Spleen (tissue), 11 donors: ENCODE results near the gene RNASE13. TPM values are rescaled to one million over a fixed set of nuclear protein-coding genes. Genes with fewer than 3 reads are reported as not detected.
"Not testable (repeated sequence)": the region's sequence is repeated elsewhere in the genome, so short reads cannot be mapped to it uniquely, and the experiment has no call there.

Source experiments
- DNase-seq: peaks from one replicate; pipeline ENCODE4 v3.0.0-alpha.2; 2020
- H3K27ac ChIP-seq, 8 donors: fragments of 200-600 bp; sonication (generic) in 7 of 8; 1 replicate in 4 of 8; 2 replicates in 4 of 8; pipeline versions ENCODE4 v1.5.0 to v1.8.0; 2016 to 2021; ENCODE audit warnings: inconsistent platforms in 4 of 8, mild to moderate bottlenecking in 4 of 8, moderate library complexity in 1 of 8
- H3K27me3 ChIP-seq, 7 donors: fragments of 200-600 bp; sonication (generic) in 6 of 7; replicated peaks in 1 of 7; 1 replicate in 4 of 7; 2 replicates in 3 of 7; pipeline versions ENCODE4 v1.5.0 to v1.8.0; 2016 to 2021; ENCODE audit warnings: inconsistent platforms in 3 of 7, mild to moderate bottlenecking in 1 of 7
- H3K36me3 ChIP-seq, 6 donors: fragments of 200-600 bp; sonication (generic) in 5 of 6; 1 replicate in 4 of 6; 2 replicates in 2 of 6; pipeline versions ENCODE4 v1.5.0 to v1.8.0; 2016 to 2021; ENCODE audit warnings: inconsistent platforms in 2 of 6
- H3K4me1 ChIP-seq, 6 donors: fragments of 200-600 bp; sonication (generic) in 5 of 6; 1 replicate in 3 of 6; 2 replicates in 3 of 6; pipeline versions ENCODE4 v1.5.0 to v1.8.0; 2016 to 2021; ENCODE audit warnings: inconsistent platforms in 3 of 6
- H3K4me3 ChIP-seq, 8 donors: fragments of 200-600 bp; sonication (generic) in 7 of 8; 1 replicate in 4 of 8; 2 replicates in 4 of 8; pipeline versions ENCODE4 v1.5.0 to v1.8.0; 2016 to 2021; ENCODE audit warnings: inconsistent platforms in 4 of 8, mild to moderate bottlenecking in 4 of 8, moderate library complexity in 2 of 8
- H3K9me3 ChIP-seq, 8 donors: fragments of 200-600 bp; sonication (generic) in 7 of 8; 1 replicate in 4 of 8; 2 replicates in 4 of 8; pipeline versions ENCODE4 v1.5.0 to v1.8.0; 2016 to 2021; ENCODE audit warnings: inconsistent platforms in 4 of 8
- POLR2A ChIP-seq, 3 donors: fragments of 450-650 bp; IDR thresholded peaks; one replicate each; pipeline ENCODE4 v1.5.1; 2017; ENCODE audit warnings: antibody characterized with exemption in 3 of 3, mild to moderate bottlenecking in 1 of 3
- POLR2AphosphoS5 ChIP-seq, 3 donors: sonication (generic); formaldehyde crosslinking; IDR thresholded peaks; one replicate each; pipeline ENCODE4 v1.5.1; 2017; ENCODE audit warnings: antibody characterized with exemption in 3 of 3
- WGBS, 5 donors: extraction: QIAGEN DNeasy Blood & Tissue Kit in 3 of 5; methylation state at CpG; one replicate each; pipeline versions ENCODE4 v1.1.5 to v1.1.7; 2013 to 2018; 5-methylcytosine and 5-hydroxymethylcytosine counted together
- intact Hi-C: fragments of 100-400 bp; cut with DNase I; formaldehyde crosslinking; loops from one replicate; pipeline ENCODE4 v1.15.0; 2023; ENCODE audit warnings: low total_unique reads
- microRNA-seq, 3 donors: library from miRNA; unstranded; fragments of <30 nt; microRNA quantifications; one replicate each; pipeline versions ENCODE4 to v1.1.0, GENCODE V29; 2019 to 2020
- polyA plus RNA-seq, 3 donors: library from polyadenylated mRNA; stranded (reverse); fragments of 200-250 nt; gene quantifications; one replicate each; pipeline ENCODE4 v1.2.1, GENCODE V29; 2013
- total RNA-seq, 7 donors: library from RNA; depleted of rRNA in 3 of 7; stranded (reverse); fragments of >200 nt in 3 of 7; fragmentation: NEBNext Ultra II Directional in 4 of 7; extraction: Animal tissue kit (Norgen Biotek cat#: 25700) in 4 of 7; gene quantifications; one replicate each; pipeline versions ENCODE4 v1.1.0 to v1.2.1, GENCODE V29; 2016 to 2021
- TF ChIP-seq, protein P1 (sequence below), 11 experiments: fragments of 200-600 bp in 7 of 11; fragments of 450-650 bp in 4 of 11; sonication (generic) in 4 of 11; IDR thresholded peaks in 8 of 11; conservative IDR thresholded peaks in 3 of 11; 1 replicate in 7 of 11; 2 replicates in 4 of 11; pipeline versions ENCODE4 v1.4.0 to v1.8.0; 2016 to 2021; ENCODE audit warnings: antibody characterized with exemption in 11 of 11, inconsistent platforms in 4 of 11, mild to moderate bottlenecking in 1 of 11
- donor health status: healthy with polysubstance abuse.
- donor health status: DM: no; HTN: no; CAD: no; lungs with moderate emphysema.
- donor health status: DM: no; HTN: no; CAD: no.
- donor health status: Bipolar disorder and iron deficiency.
- donor health status: healthy.
- donor health status: DM: no; HTN: no; CAD: no.
- donor health status: DM: yes; HTN: yes; CAD: no.

RNASE13 gene
- total and polyA plus RNA-seq, 10 donors, result 0.30 TPM; not detected in 9

DNA sequence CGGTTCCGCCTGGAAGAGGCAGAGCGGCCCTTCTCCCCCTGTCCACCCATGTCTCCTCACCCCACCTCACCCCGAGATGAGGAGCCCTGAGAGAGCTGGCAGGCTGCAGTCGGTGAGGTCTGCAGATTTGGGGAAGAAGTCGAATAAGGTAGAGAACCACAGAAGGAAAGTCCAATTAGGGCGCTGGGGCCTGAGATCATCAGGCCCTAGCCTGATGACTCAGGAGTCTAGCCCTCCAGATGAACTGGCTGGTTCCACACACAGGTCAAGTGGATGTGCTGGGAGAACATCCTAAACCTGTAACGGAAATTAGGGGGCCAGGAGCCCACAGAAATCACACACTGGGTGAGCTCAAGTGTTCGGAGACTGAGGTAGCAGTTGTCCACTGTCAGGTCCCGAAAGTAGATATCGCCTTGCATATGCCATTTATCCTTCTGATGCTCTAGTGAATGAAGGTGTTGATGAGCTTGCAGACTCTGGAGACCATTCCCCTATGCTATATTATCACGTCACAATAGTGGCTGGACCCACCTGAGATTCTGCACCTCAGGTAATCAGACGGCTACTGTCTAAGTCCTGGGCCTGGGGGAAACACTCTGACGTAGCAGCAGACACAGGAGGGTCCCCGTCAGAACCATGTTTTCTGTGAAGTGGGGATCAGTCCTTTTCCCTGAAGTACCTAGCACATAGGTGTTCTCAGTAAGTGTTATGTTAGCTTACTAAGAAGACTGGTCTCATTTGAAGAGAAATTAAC lies 45.7 kb downstream of the RNASE13 start:
- no peak for DNase-seq
- Histone ChIP-seq H3K4me3 (peak overlapping the region in 7 of 8 donors; percentile 76 to 99 (median 93)), H3K36me3 (peaks cover 0 to 30% (median 24%) of the 10 kb centered on the region in 6 donors), H3K27ac (peak overlapping the region; percentile 58 to 89 (median 86)), H3K4me1 (peaks cover 16 to 46% (median 35%) of the 10 kb centered on the region in 6 donors), H3K27me3 (no peaks in the 10 kb centered on the region), H3K9me3 (no peaks in the 10 kb centered on the region)
- intact Hi-C loops, result no loop called here
- 76 to 88% (median 77%) methylated on average over 15 of the region's 15 CpGs for WGBS, 5 donors
- no peak for TF ChIP-seq POLR2A (IDR thresholded peaks at IDR 0.05)
- TF ChIP-seq POLR2AphosphoS5 (IDR thresholded peaks at IDR 0.05), result no peak
- TF ChIP-seq, protein P1, sequence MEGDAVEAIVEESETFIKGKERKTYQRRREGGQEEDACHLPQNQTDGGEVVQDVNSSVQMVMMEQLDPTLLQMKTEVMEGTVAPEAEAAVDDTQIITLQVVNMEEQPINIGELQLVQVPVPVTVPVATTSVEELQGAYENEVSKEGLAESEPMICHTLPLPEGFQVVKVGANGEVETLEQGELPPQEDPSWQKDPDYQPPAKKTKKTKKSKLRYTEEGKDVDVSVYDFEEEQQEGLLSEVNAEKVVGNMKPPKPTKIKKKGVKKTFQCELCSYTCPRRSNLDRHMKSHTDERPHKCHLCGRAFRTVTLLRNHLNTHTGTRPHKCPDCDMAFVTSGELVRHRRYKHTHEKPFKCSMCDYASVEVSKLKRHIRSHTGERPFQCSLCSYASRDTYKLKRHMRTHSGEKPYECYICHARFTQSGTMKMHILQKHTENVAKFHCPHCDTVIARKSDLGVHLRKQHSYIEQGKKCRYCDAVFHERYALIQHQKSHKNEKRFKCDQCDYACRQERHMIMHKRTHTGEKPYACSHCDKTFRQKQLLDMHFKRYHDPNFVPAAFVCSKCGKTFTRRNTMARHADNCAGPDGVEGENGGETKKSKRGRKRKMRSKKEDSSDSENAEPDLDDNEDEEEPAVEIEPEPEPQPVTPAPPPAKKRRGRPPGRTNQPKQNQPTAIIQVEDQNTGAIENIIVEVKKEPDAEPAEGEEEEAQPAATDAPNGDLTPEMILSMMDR (IDR thresholded peaks at IDR 0.05 in 8 of 11, conservative IDR thresholded peaks at IDR 0.05 in 3 of 11), result no peak

DNA sequence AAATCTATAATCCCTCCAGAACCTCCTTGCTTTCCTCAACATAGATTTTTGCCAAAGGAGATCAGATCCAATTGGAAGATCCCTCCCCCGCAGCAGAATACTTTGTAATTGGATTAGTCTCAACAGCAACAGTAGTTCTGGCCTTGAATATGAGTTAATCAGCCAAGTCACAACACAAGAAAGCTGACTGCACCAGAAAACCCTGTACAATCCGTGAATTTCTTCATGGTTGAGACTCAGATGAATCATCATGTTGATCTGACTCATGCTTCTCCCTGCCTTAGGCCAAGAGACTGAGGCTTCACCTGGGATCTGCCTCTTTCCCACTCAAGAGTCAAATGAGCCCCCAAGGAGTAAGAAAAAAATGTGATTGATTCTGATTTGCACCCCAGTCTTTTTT lies 47.8 kb downstream of the RNASE13 start:
- peak overlapping the region in 2 of 8 donors; percentile 1 to 17 for H3K27ac ChIP-seq
- intact Hi-C loops, result no loop called here
- H3K4me1 ChIP-seq, result peaks cover 16 to 37% (median 30%) of the 10 kb centered on the region in 6 donors
- WGBS, 5 donors, result 67 to 83% (median 69%) methylated on average over 2 of the region's 2 CpGs
- H3K36me3 ChIP-seq, result peaks cover 0 to 9% (median 3%) of the 10 kb centered on the region in 6 donors
- H3K27me3 ChIP-seq, result no peaks in the 10 kb centered on the region
- no peaks in the 10 kb centered on the region for H3K9me3 ChIP-seq
- TF ChIP-seq POLR2A (IDR thresholded peaks at IDR 0.05) (no peak), POLR2AphosphoS5 (IDR thresholded peaks at IDR 0.05) (no peak)
- TF ChIP-seq, protein P1 (IDR thresholded peaks at IDR 0.05 in 8 of 11, conservative IDR thresholded peaks at IDR 0.05 in 3 of 11), result no peak
- no peak overlapping the region for H3K4me3 ChIP-seq
- no peak for DNase-seq

DNA sequence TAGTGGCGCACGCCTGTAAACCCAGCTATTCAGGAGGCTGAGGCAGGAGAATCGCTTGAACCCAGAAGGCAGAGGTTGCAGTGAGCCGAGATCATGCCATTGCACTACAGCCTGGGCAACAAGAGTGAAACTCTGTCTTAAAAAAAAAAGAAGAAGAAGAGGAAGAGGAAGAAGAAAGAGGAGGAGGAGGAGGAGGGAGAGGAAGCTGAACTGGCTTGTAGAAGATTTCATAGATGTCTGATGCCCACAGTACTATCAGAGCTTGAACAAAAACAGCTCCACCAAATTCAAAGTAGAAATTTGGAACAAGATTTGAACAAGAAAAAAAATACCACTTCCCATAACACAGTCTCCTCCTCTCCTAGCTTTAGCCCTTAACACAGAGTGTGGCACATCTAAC lies 49.0 kb downstream of the RNASE13 start:
- DNase-seq, H3K9me3 ChIP-seq, intact Hi-C loops, H3K4me3 ChIP-seq, H3K27ac ChIP-seq, H3K27me3 ChIP-seq, H3K36me3 ChIP-seq: not testable (repeated sequence)
- WGBS, 5 donors, result 80 to 92% (median 85%) methylated on average over 4 of the region's 4 CpGs
- peaks cover 6 to 25% (median 18%) of the 10 kb centered on the region in 6 donors for H3K4me1 ChIP-seq

Small RNAs within 50 kb of the gene (microRNA-seq; reads per million reads assigned to microRNA genes)
- 0 reads per million in 3 donors for gene MIR6717

Other genes starting within 250 kb of the RNASE13 start
- 100 to 1,000 TPM; 145 to 497 (median 339) TPM for gene RNASE1, start 232.0 kb downstream of the RNASE13 start, total RNA-seq
- 100 to 1,000 TPM in 1 of 3 donors, 10 to 100 TPM in 2; 61.9 to 151 (median 79.0) TPM for gene RNASE1, start 232.0 kb downstream of the RNASE13 start, polyA plus RNA-seq
- 10 to 100 TPM in 2 of 7 donors, 1 to 10 TPM in 5; 1.4 to 24.0 (median 2.7) TPM for gene RNASE3, start 143.4 kb downstream of the RNASE13 start, total RNA-seq
- gene RNASE3, start 143.4 kb downstream of the RNASE13 start, polyA plus RNA-seq, result 1 to 10 TPM in 2 of 3 donors, under 1 TPM in 1; 0.62 to 2.8 (median 2.4) TPM
- 10 to 100 TPM in 6 of 7 donors, 1 to 10 TPM in 1; 8.8 to 27.6 (median 15.1) TPM for gene RNASE2, start 79.3 kb downstream of the RNASE13 start, total RNA-seq
- 10 to 100 TPM in 1 of 3 donors, 1 to 10 TPM in 2; 4.5 to 11.3 (median 6.7) TPM for gene RNASE2, start 79.3 kb downstream of the RNASE13 start, polyA plus RNA-seq
- gene METTL17, start 44.8 kb downstream of the RNASE13 start, total RNA-seq, result 100 to 1,000 TPM in 2 of 7 donors, 10 to 100 TPM in 5; 58.9 to 119 (median 73.0) TPM
- gene METTL17, start 44.8 kb downstream of the RNASE13 start, polyA plus RNA-seq, result 10 to 100 TPM; 72.8 to 92.1 (median 82.2) TPM
- under 1 TPM in 1 of 7 donors, not detected in 6; 0.23 TPM for gene SLC39A2, start 35.5 kb downstream of the RNASE13 start, total RNA-seq
- under 1 TPM; 0.06 to 0.16 (median 0.15) TPM for gene SLC39A2, start 35.5 kb downstream of the RNASE13 start, polyA plus RNA-seq
- 100 to 1,000 TPM; 101 to 335 (median 270) TPM for gene NDRG2, start 9.7 kb downstream of the RNASE13 start, total RNA-seq
- gene NDRG2, start 9.7 kb downstream of the RNASE13 start, polyA plus RNA-seq, result 100 to 1,000 TPM in 1 of 3 donors, 10 to 100 TPM in 2; 72.4 to 174 (median 74.1) TPM
- gene TPPP2, start 4.6 kb downstream of the RNASE13 start, total RNA-seq, result under 1 TPM in 3 of 7 donors, not detected in 4; 0.57 to 0.91 (median 0.76) TPM
- gene TPPP2, start 4.6 kb downstream of the RNASE13 start, polyA plus RNA-seq, result under 1 TPM in 2 of 3 donors, not detected in 1; 0.09 to 0.22 TPM
- gene RNASE7, start 7.6 kb upstream of the RNASE13 start, total RNA-seq, result not detected
- not detected for gene RNASE7, start 7.6 kb upstream of the RNASE13 start, polyA plus RNA-seq
- gene RNASE8, start 23.0 kb upstream of the RNASE13 start, total RNA-seq, result not detected
- not detected for gene RNASE8, start 23.0 kb upstream of the RNASE13 start, polyA plus RNA-seq
- 100 to 1,000 TPM in 4 of 7 donors, 10 to 100 TPM in 3; 57.0 to 151 (median 102) TPM for gene ARHGEF40, start 35.5 kb upstream of the RNASE13 start, total RNA-seq
- 10 to 100 TPM in 2 of 3 donors, 1 to 10 TPM in 1; 9.8 to 47.1 (median 17.7) TPM for gene ARHGEF40, start 35.5 kb upstream of the RNASE13 start, polyA plus RNA-seq
- 10 to 100 TPM; 10.7 to 26.7 (median 16.6) TPM for gene ZNF219, start 63.8 kb upstream of the RNASE13 start, total RNA-seq
- gene ZNF219, start 63.8 kb upstream of the RNASE13 start, polyA plus RNA-seq, result 10 to 100 TPM in 1 of 3 donors, 1 to 10 TPM in 2; 5.5 to 11.8 (median 5.5) TPM
- gene TMEM253, start 66.3 kb upstream of the RNASE13 start, total RNA-seq, result 1 to 10 TPM in 1 of 7 donors, under 1 TPM in 1, not detected in 5; 0.57 to 1.5 TPM
- gene TMEM253, start 66.3 kb upstream of the RNASE13 start, polyA plus RNA-seq, result under 1 TPM; 0.11 to 0.29 (median 0.15) TPM
- gene OR5AU1, start 121.3 kb upstream of the RNASE13 start, total RNA-seq, result not detected
- not detected for gene OR5AU1, start 121.3 kb upstream of the RNASE13 start, polyA plus RNA-seq
- gene HNRNPC, start 234.6 kb upstream of the RNASE13 start, total RNA-seq, result 100 to 1,000 TPM; 374 to 648 (median 506) TPM
- gene HNRNPC, start 234.6 kb upstream of the RNASE13 start, polyA plus RNA-seq, result 100 to 1,000 TPM; 497 to 824 (median 677) TPM
- 1 to 10 TPM in 3 of 7 donors, under 1 TPM in 4; 0.33 to 4.0 (median 0.87) TPM for gene RPGRIP1, start 245.3 kb upstream of the RNASE13 start, total RNA-seq
- gene RPGRIP1, start 245.3 kb upstream of the RNASE13 start, polyA plus RNA-seq, result 1 to 10 TPM in 1 of 3 donors, under 1 TPM in 2; 0.46 to 1.3 (median 0.61) TPM